HepG2 (cell line): Measurements from ENCODE around the gene VCL. TPM values are rescaled to one million over a fixed set of nuclear protein-coding genes. Genes with fewer than 3 reads are reported as not detected.

Experiments
- ATAC-seq: fragments of 200-7000 bp; cut with Tn5 transposase; 3 replicates; pipeline ENCODE4 v1.9.1; 2020; ENCODE audit warnings: mild to moderate bottlenecking, moderate library complexity
- BruUV-seq: library from RNA; stranded (reverse); fragments of 400-500 nt; replicated peaks from 2 replicates; lab custom pipeline; 2021; lab: Mats Ljungman, UMichigan
- CTCF ChIA-PET: fragments of 300-600 bp; formaldehyde crosslinking; extraction: SDS; loops from one replicate; lab custom pipeline; 2021; ENCODE audit warnings: low total read pairs, inconsistent platforms, low intra/inter-chr PET ratio; lab: Yijun Ruan, JAX
- POLR2A ChIA-PET: fragments of 350-600 bp; sonication (Branson Sonifier 250); formaldehyde crosslinking; loops from one replicate; lab custom pipeline; 2020; ENCODE audit warnings: antibody characterized with exemption, inconsistent platforms; lab: Yijun Ruan, JAX
- DNase-seq: peaks from one replicate; pipeline ENCODE4 v3.0.0-alpha.2; 2015; ENCODE audit warnings: low spot score
- FAIRE-seq: peaks from 3 replicates; lab custom pipeline; 2011; peaks lifted over from hg19 to GRCh38; lab: Jason Lieb, UNC
- H2AFZ ChIP-seq: one replicate; pipeline ENCODE4 v1.6.1; 2011; ENCODE audit warnings: low read length, inconsistent platforms
- H3K27ac ChIP-seq: fragments of 300-600 bp; 3 replicates; pipeline ENCODE4 v1.8.0; 2011; ENCODE audit warnings: mixed run types, mild to moderate bottlenecking, mixed read lengths, low read length, inconsistent platforms; ENCODE audit not compliant: insufficient read depth; ENCODE audit errors: extremely low read length
- H3K27me3 ChIP-seq, 2 experiments: fragments of 200-600 bp in 1 of 2; 2 replicates in 1 of 2; 3 replicates in 1 of 2; pipeline versions ENCODE4 v1.6.0 to v1.8.0; 2011; ENCODE audit warnings: low read length in 2 of 2, mild to moderate bottlenecking in 2 of 2, moderate library complexity in 2 of 2, inconsistent platforms in 1 of 2; ENCODE audit not compliant: insufficient read depth in 2 of 2, control insufficient read depth in 1 of 2
- H3K36me3 ChIP-seq, 2 experiments: fragments of 200-600 bp in 1 of 2; replicated peaks in 1 of 2; 2 replicates in 1 of 2; 3 replicates in 1 of 2; pipeline versions ENCODE4 v1.5.1 to v1.8.0; 2011; ENCODE audit warnings: low read length in 2 of 2, inconsistent platforms in 1 of 2; ENCODE audit not compliant: insufficient read depth in 2 of 2, control insufficient read depth in 1 of 2
- H3K4me1 ChIP-seq: 2 replicates; pipeline ENCODE4 v1.5.1; 2012; ENCODE audit warnings: low read length, inconsistent platforms; ENCODE audit not compliant: insufficient read depth
- H3K4me2 ChIP-seq: 2 replicates; pipeline ENCODE4 v1.6.0; 2011; ENCODE audit warnings: low read depth, low read length, inconsistent platforms
- H3K4me3 ChIP-seq, 3 experiments: fragments of 200-600 bp in 1 of 3; sonication (generic), shearing (Covaris generic) in 1 of 3; replicated peaks in 1 of 3; 2 replicates each; pipeline ENCODE4 v1.5.1; 2011 to 2016; ENCODE audit warnings: low read length in 3 of 3, inconsistent platforms in 2 of 3, low read depth in 2 of 3, mild to moderate bottlenecking in 2 of 3, control low read depth in 1 of 3, mixed read lengths in 1 of 3; ENCODE audit not compliant: insufficient read depth in 1 of 3
- H3K79me2 ChIP-seq: one replicate; pipeline ENCODE4 v1.6.1; 2011; ENCODE audit warnings: low read length, inconsistent platforms; ENCODE audit not compliant: insufficient read depth
- H3K9ac ChIP-seq: 2 replicates; pipeline ENCODE4 v1.6.0; 2011; ENCODE audit warnings: mild to moderate bottlenecking, low read depth, low read length, inconsistent platforms; ENCODE audit not compliant: insufficient read depth
- H3K9me3 ChIP-seq: 2 replicates; pipeline ENCODE4 v1.5.1; 2012; ENCODE audit warnings: mild to moderate bottlenecking, low read length
- H4K20me1 ChIP-seq: 2 replicates; pipeline ENCODE4 v1.6.0; 2011; ENCODE audit warnings: inconsistent platforms, mild to moderate bottlenecking, low read length, moderate library complexity; ENCODE audit not compliant: insufficient read depth
- AKAP8 ChIP-seq: sonication (generic); formaldehyde crosslinking; IDR thresholded peaks from 2 replicates; pipeline ENCODE4 v1.5.1; 2020; ENCODE audit warnings: mild to moderate bottlenecking, missing genetic modification reagents
- BCL6 ChIP-seq: IDR thresholded peaks from 2 replicates; pipeline ENCODE4 v1.6.1; 2016; ENCODE audit warnings: missing genetic modification reagents, missing compliant biosample characterization
- NFRKB ChIP-seq: fragments of 450-650 bp; IDR thresholded peaks from 2 replicates; pipeline ENCODE4 v1.6.1; 2017
- PLRG1 ChIP-seq: fragments of 450-650 bp; conservative IDR thresholded peaks from 2 replicates; pipeline ENCODE4 v1.6.1; 2016
- RAD21 ChIP-seq: fragments of 450-650 bp; formaldehyde crosslinking; IDR thresholded peaks from 2 replicates; pipeline ENCODE4 v1.5.0; 2020; ENCODE audit warnings: mild to moderate bottlenecking
- RARG ChIP-seq: sonication (generic); formaldehyde crosslinking; IDR thresholded peaks from 2 replicates; pipeline ENCODE4 v1.4.0; 2020; ENCODE audit warnings: low read depth, mild to moderate bottlenecking, missing genetic modification reagents
- SRSF1 ChIP-seq: fragments of 200-400 bp; formaldehyde crosslinking; optimal IDR thresholded peaks from 2 replicates; pipeline ENCODE3; 2017; ENCODE audit warnings: mild to moderate bottlenecking, low read depth, low read length, moderate library complexity
- ZBTB21 ChIP-seq: sonication (generic); formaldehyde crosslinking; IDR thresholded peaks from 2 replicates; pipeline ENCODE4 v1.4.0; 2020; ENCODE audit warnings: missing genetic modification reagents
- ZNF367 ChIP-seq: sonication (generic); formaldehyde crosslinking; IDR thresholded peaks from 2 replicates; pipeline ENCODE4 v1.4.0; 2020; ENCODE audit warnings: missing genetic modification reagents, borderline replicate concordance
- ZNF546 ChIP-seq: sonication (generic); formaldehyde crosslinking; conservative IDR thresholded peaks from 2 replicates; pipeline ENCODE4 v1.8.1; 2023; ENCODE audit warnings: mild to moderate bottlenecking, missing genetic modification reagents
- ZSCAN31 ChIP-seq: sonication (generic); formaldehyde crosslinking; IDR thresholded peaks from 2 replicates; pipeline ENCODE4 v1.5.0; 2020; ENCODE audit warnings: low read depth, mild to moderate bottlenecking, missing genetic modification reagents
- WGBS: methylation state at CpG from one replicate; pipeline ENCODE4 v1.1.6; 2017; ENCODE audit warnings: low lambda C conversion rate; 5-methylcytosine and 5-hydroxymethylcytosine counted together
- in situ Hi-C: cut with HindIII; loops from 2 replicates; pipeline ENCODE4 v1.10.0; 2017; ENCODE audit warnings: low pct_unique_long_range_greater_than_20kb; ENCODE audit not compliant: extremely low pct_ligation_motif_present
- intact Hi-C: fragments of 100-400 bp; cut with micrococcal nuclease; formaldehyde crosslinking; loops from one replicate; pipeline ENCODE4 v1.10.0; 2022; ENCODE audit not compliant: unreplicated experiment
- polyA plus RNA-seq, 8 experiments: library from polyadenylated mRNA; depleted of rRNA in 3 of 8; stranded (reverse) in 7 of 8; unstranded in 1 of 8; fragments of >200 nt; fragmentation: Illumina TruSeq in 4 of 8; extraction: Trizol in 4 of 8; gene quantifications; 2 replicates each; pipeline versions ENCODE4 v1.2.1 to v1.2.3, GENCODE V29; 2011 to 2016; ENCODE audit warnings: low read depth in 4 of 8, missing spikeins in 1 of 8, mixed read lengths in 1 of 8; ENCODE audit not compliant: insufficient read depth in 1 of 8
- total RNA-seq, 5 experiments: library from RNA; depleted of rRNA; stranded (reverse); fragments of >200 nt; fragmentation: Illumina TruSeq; extraction: Trizol; gene quantifications; 2 replicates each; pipeline ENCODE4 v1.2.3, GENCODE V29; 2016; ENCODE audit warnings: low read depth in 1 of 5
- TF ChIP-seq, protein P1 (sequence below): sonication (generic); formaldehyde crosslinking; IDR thresholded peaks from 2 replicates; pipeline ENCODE4 v1.8.1; 2022; ENCODE audit warnings: mild to moderate bottlenecking, missing genetic modification reagents
- TF ChIP-seq, protein P2 (sequence below): sonication (generic); formaldehyde crosslinking; IDR thresholded peaks from 2 replicates; pipeline ENCODE4 v1.4.0; 2020; ENCODE audit warnings: mild to moderate bottlenecking, low read depth, missing genetic modification reagents
- TF ChIP-seq, protein P3 (sequence below): sonication (generic); formaldehyde crosslinking; IDR thresholded peaks from 2 replicates; pipeline ENCODE4 v1.8.0; 2023; ENCODE audit warnings: mild to moderate bottlenecking, missing genetic modification reagents

The VCL gene
- total and polyA plus RNA-seq, 2 of the 13 experiments (the other 11 are each of a cell fraction or from before 2014, with no cell fraction given) = 17.3 to 26.9 TPM

DNA sequence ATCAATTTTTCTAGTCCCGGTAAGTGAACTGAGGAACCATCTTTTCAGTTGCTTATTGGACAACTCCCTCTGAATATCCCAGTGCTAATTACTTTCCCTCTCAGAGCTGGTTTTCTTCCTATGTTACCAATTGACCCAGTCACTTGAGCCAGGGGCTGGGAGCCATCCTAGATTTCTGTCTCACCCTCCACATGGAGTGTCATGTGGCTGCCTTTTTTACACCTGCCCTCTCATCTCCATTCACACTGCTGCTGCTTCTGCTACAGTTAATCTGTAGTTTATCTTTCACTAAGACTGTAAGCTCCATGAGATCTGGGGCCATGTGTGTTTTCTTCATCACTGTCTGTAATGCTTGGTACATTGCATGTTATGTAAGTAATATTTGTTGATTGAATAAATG lies 35.8 kb downstream of the VCL start (continued):
- no peak for TF ChIP-seq ZBTB21
- no peak for TF ChIP-seq ZSCAN31 (CRISPR knock-in tag)
- TF ChIP-seq RARG (CRISPR knock-in tag) = no peak
- no peak for TF ChIP-seq ZNF367 (CRISPR knock-in tag)

DNA sequence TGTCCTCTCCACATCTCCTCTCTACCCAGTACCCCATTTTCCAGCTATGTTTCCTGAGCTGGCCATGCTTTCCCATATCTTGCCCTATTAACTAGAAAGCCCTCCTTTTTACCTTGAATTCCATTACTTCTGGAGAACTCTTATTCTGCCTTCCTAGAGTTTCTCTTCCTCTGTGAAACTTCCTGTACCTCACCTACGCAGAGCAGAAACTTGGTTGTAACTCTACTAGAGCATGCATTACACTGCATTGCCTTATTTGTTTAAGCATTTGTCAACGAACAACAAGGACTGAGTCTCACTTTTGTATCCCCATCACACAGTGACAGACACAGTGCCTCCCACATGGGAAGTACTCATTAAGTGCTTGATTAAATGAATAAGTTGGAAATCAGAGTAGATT lies 36.4 kb downstream of the VCL start:
- no peak for TF ChIP-seq BCL6 (CRISPR knock-in tag)
- TF ChIP-seq ZNF546 (CRISPR knock-in tag) = no peak
- no peak for TF ChIP-seq SRSF1
- no peak for TF ChIP-seq AKAP8 (CRISPR knock-in tag)
- TF ChIP-seq RAD21 (CRISPR knock-in tag) = no peak
- TF ChIP-seq, protein P1, sequence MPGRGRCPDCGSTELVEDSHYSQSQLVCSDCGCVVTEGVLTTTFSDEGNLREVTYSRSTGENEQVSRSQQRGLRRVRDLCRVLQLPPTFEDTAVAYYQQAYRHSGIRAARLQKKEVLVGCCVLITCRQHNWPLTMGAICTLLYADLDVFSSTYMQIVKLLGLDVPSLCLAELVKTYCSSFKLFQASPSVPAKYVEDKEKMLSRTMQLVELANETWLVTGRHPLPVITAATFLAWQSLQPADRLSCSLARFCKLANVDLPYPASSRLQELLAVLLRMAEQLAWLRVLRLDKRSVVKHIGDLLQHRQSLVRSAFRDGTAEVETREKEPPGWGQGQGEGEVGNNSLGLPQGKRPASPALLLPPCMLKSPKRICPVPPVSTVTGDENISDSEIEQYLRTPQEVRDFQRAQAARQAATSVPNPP (CRISPR knock-in tag) = no peak
- no peak for TF ChIP-seq NFRKB
- TF ChIP-seq, protein P2, sequence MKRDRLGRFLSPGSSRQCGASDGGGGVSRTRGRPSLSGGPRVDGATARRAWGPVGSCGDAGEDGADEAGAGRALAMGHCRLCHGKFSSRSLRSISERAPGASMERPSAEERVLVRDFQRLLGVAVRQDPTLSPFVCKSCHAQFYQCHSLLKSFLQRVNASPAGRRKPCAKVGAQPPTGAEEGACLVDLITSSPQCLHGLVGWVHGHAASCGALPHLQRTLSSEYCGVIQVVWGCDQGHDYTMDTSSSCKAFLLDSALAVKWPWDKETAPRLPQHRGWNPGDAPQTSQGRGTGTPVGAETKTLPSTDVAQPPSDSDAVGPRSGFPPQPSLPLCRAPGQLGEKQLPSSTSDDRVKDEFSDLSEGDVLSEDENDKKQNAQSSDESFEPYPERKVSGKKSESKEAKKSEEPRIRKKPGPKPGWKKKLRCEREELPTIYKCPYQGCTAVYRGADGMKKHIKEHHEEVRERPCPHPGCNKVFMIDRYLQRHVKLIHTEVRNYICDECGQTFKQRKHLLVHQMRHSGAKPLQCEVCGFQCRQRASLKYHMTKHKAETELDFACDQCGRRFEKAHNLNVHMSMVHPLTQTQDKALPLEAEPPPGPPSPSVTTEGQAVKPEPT (CRISPR knock-in tag) = no peak
- TF ChIP-seq, protein P3, sequence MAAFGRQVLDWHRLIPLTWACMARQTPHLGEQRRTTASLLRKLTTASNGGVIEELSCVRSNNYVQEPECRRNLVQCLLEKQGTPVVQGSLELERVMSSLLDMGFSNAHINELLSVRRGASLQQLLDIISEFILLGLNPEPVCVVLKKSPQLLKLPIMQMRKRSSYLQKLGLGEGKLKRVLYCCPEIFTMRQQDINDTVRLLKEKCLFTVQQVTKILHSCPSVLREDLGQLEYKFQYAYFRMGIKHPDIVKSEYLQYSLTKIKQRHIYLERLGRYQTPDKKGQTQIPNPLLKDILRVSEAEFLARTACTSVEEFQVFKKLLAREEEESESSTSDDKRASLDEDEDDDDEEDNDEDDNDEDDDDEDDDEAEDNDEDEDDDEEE (CRISPR knock-in tag) = no peak
- no peak for TF ChIP-seq PLRG1
- Histone ChIP-seq H3K9me3 (no peaks in the 10 kb centered on the region), H4K20me1 (no peaks in the 10 kb centered on the region), H3K4me2 (no peak overlapping the region), H2AFZ (no peak overlapping the region), H3K4me1 (0 out of 2 replicates have a peak, but pooled peaks cover 6% of the 10 kb centered on the region), H3K4me3 (no peak overlapping the region), H3K36me3 (no peaks in the 10 kb centered on the region), H3K27me3 (no peaks in the 10 kb centered on the region), H3K9ac (no peak overlapping the region), H3K27ac (no peak overlapping the region), H3K79me2 (no peaks in the 10 kb centered on the region)
- 85% methylated on average over 2 of the region's 2 CpGs for WGBS
- in situ Hi-C loops = no loop called here
- ChIA-PET POLR2A (no interaction called here), CTCF (no interaction called here)
- no peak for DNase-seq
- ATAC-seq = no peak
- intact Hi-C loops = no loop called here
- BruUV-seq = no TSS peak
- no peak for FAIRE-seq
